Breast epithelium (tissue), 4 donors: Measurements from ENCODE around the gene SGCA. TPM values are rescaled to one million over a fixed set of nuclear protein-coding genes. Genes with fewer than 3 reads are reported as not detected.

Experiments used
- DNase-seq, 2 donors: peaks; one replicate each; pipeline ENCODE4 v3.0.0-alpha.2; 2019; ENCODE audit warnings: low spot score in 2 of 2
- H3K27ac ChIP-seq, 2 donors: fragments of 200-600 bp; sonication (generic) in 1 of 2; one replicate each; pipeline ENCODE4 v1.5.1; 2016 to 2019; ENCODE audit warnings: mild to moderate bottlenecking in 1 of 2
- H3K27me3 ChIP-seq, 2 donors: fragments of 200-600 bp; sonication (generic) in 1 of 2; one replicate each; pipeline versions ENCODE4 v1.5.1 to v1.6.0; 2017 to 2019; ENCODE audit warnings: control low read depth in 1 of 2, mild to moderate bottlenecking in 1 of 2
- H3K36me3 ChIP-seq: fragments of 200-600 bp; one replicate; pipeline ENCODE4 v1.5.1; 2019
- H3K4me1 ChIP-seq, 2 donors: fragments of 200-600 bp; sonication (generic); one replicate each; pipeline ENCODE4 v1.5.1; 2016 to 2019; ENCODE audit warnings: control low read depth in 1 of 2
- H3K4me3 ChIP-seq, 3 donors: fragments of 200-600 bp; sonication (generic); 1 replicate in 2 of 3; 2 replicates in 1 of 3; pipeline ENCODE4 v1.5.1; 2016 to 2019; ENCODE audit warnings: mild to moderate bottlenecking in 3 of 3, moderate library complexity in 2 of 3
- H3K9me3 ChIP-seq, 2 donors: fragments of 200-600 bp; sonication (generic) in 1 of 2; one replicate each; pipeline ENCODE4 v1.5.1; 2016 to 2019; ENCODE audit warnings: control low read depth in 1 of 2
- POLR2A ChIP-seq: fragments of 450-650 bp; IDR thresholded peaks from one replicate; pipeline ENCODE4 v1.6.1; 2016; ENCODE audit warnings: antibody characterized with exemption, mild to moderate bottlenecking, moderate library complexity
- POLR2AphosphoS5 ChIP-seq, 3 donors: sonication (generic); formaldehyde crosslinking; IDR thresholded peaks; one replicate each; pipeline ENCODE4 v1.6.1; 2017; ENCODE audit warnings: antibody characterized with exemption in 3 of 3
- intact Hi-C: fragments of 100-400 bp; cut with DNase I; formaldehyde crosslinking; loops from one replicate; pipeline ENCODE4 v1.15.1; 2023; ENCODE audit warnings: low total_unique reads
- total RNA-seq, 3 donors: library from RNA; depleted of rRNA; stranded (reverse); fragments of >200 nt; gene quantifications; one replicate each; pipeline ENCODE4 v1.1.0, GENCODE V29; 2016
- TF ChIP-seq, protein P1 (sequence below), 3 donors: fragments of 450-650 bp; IDR thresholded peaks; one replicate each; pipeline ENCODE4 v1.5.1; 2016 to 2017; ENCODE audit warnings: antibody characterized with exemption in 3 of 3, mild to moderate bottlenecking in 3 of 3, moderate library complexity in 3 of 3

SGCA gene
- total RNA-seq, 3 donors from 2014 or later, result 0.33 to 2.6 (median 0.73) TPM

DNA sequence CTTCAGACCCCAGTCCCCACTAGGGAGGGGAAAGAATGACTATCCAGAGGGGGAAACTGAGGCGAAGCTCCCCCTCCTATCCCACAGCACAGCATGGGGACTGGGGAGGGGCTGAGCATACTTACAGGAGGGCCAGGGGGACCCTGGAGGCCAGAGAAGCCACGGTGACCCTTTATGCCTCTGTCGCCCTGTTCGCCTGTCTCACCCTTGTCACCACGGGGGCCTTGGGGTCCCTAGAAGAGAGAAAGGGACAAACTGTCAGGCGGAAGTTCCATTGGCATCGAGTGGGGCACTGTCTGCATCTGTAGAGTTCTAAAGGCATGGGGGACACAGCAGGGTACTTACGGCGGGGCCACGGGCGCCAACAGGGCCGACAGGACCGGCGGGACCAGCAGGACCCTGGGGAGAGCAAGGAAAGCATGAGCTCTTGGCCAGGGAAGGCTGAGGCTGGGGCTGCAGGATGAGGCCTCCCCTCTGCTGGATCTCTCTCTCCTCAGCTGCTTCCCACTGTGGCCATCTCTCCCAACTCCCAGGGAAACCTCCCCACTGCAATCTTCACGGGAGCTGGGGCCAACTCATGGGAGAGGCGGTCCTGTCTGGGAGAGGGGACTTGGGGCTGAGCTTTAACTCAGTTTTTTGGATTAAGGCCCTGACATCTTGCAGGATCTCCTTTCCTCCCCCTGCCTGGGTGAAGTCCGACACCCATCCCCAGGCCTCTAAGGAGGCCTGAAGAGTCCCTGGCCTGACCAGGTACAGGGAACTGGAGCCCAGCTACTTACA, 22.1 kb downstream of the SGCA start:
- no peak for DNase-seq
- H3K36me3 ChIP-seq, result no peaks in the 10 kb centered on the region
- intact Hi-C loops, result no loop called here
- no peak for TF ChIP-seq POLR2A
- TF ChIP-seq, protein P1, sequence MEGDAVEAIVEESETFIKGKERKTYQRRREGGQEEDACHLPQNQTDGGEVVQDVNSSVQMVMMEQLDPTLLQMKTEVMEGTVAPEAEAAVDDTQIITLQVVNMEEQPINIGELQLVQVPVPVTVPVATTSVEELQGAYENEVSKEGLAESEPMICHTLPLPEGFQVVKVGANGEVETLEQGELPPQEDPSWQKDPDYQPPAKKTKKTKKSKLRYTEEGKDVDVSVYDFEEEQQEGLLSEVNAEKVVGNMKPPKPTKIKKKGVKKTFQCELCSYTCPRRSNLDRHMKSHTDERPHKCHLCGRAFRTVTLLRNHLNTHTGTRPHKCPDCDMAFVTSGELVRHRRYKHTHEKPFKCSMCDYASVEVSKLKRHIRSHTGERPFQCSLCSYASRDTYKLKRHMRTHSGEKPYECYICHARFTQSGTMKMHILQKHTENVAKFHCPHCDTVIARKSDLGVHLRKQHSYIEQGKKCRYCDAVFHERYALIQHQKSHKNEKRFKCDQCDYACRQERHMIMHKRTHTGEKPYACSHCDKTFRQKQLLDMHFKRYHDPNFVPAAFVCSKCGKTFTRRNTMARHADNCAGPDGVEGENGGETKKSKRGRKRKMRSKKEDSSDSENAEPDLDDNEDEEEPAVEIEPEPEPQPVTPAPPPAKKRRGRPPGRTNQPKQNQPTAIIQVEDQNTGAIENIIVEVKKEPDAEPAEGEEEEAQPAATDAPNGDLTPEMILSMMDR (IDR thresholded peaks at IDR 0.05), result no peak
- no peak for TF ChIP-seq POLR2AphosphoS5 (IDR thresholded peaks at IDR 0.05)
- no peaks in the 10 kb centered on the region for H3K4me1 ChIP-seq
- peak overlapping the region; percentile 13 to 72 for H3K27ac ChIP-seq
- H3K27me3 ChIP-seq, result no peaks in the 10 kb centered on the region
- H3K9me3 ChIP-seq, result no peaks in the 10 kb centered on the region
- H3K4me3 ChIP-seq, result no peak overlapping the region

DNA sequence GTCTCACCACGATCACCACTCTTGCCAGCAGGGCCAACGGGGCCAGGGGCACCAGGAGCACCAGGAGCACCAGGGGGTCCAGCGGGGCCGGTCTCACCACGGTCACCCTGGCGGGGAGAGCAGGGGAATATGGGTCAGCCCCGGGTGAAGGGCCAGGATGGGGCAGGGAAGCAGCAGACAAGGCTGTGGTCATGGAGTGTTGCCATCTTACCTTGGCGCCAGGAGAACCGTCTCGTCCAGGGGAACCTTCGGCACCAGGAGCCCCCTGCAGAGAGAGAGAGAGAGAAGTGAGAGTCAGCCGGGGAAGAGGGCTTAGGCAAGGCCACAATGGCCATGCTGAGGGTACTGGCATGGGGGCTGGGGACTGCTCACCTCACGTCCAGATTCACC, 22.7 kb downstream of the SGCA start:
- intact Hi-C loops, result no loop called here
- Histone ChIP-seq H3K4me1 (no peaks in the 10 kb centered on the region), H3K36me3 (no peaks in the 10 kb centered on the region), H3K27ac (peak overlapping the region; percentile 13 to 72), H3K9me3 (no peaks in the 10 kb centered on the region), H3K4me3 (no peak overlapping the region), H3K27me3 (no peaks in the 10 kb centered on the region)
- TF ChIP-seq POLR2A (no peak), POLR2AphosphoS5 (IDR thresholded peaks at IDR 0.05) (no peak)
- TF ChIP-seq, protein P1 (IDR thresholded peaks at IDR 0.05), result no peak
- DNase-seq, result no peak

DNA sequence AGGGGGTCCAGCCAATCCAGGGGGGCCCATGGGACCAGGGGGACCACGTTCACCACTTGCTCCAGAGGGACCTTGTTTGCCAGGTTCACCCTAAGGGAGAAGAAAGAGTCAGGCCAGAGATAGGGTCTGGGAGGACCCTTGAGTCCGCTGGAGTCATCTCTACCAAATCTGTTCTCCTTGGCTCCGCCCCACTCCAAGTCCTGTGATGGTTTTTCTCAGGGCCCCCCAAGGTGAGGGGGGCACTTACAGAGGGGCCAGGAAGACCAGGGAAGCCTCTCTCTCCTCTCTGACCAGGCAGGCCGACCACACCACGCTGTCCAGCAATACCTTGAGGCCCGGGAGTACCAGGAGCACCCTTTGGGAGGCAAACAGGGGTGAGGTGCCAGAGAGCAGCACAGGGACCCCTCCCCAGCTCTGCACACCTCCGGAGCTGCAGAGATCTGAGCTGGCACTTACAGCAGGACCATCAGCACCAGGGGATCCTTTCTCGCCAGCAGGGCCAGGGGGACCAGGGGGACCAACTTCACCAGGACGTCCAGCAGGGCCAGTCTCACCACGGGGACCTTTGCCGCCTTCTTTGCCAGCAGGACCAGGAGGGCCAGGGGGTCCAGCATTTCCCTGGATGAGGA, 23.2 kb downstream of the SGCA start:
- no peak overlapping the region for H3K4me3 ChIP-seq
- no peak for DNase-seq
- H3K27me3 ChIP-seq, result no peaks in the 10 kb centered on the region
- H3K27ac ChIP-seq, result peak overlapping the region; percentile 13 to 72
- H3K4me1 ChIP-seq, result no peaks in the 10 kb centered on the region
- no peak for TF ChIP-seq POLR2A
- no peak for TF ChIP-seq POLR2AphosphoS5 (IDR thresholded peaks at IDR 0.05)
- TF ChIP-seq, protein P1 (IDR thresholded peaks at IDR 0.05), result no peak
- no peaks in the 10 kb centered on the region for H3K9me3 ChIP-seq
- no peaks in the 10 kb centered on the region for H3K36me3 ChIP-seq
- intact Hi-C loops, result no loop called here

DNA sequence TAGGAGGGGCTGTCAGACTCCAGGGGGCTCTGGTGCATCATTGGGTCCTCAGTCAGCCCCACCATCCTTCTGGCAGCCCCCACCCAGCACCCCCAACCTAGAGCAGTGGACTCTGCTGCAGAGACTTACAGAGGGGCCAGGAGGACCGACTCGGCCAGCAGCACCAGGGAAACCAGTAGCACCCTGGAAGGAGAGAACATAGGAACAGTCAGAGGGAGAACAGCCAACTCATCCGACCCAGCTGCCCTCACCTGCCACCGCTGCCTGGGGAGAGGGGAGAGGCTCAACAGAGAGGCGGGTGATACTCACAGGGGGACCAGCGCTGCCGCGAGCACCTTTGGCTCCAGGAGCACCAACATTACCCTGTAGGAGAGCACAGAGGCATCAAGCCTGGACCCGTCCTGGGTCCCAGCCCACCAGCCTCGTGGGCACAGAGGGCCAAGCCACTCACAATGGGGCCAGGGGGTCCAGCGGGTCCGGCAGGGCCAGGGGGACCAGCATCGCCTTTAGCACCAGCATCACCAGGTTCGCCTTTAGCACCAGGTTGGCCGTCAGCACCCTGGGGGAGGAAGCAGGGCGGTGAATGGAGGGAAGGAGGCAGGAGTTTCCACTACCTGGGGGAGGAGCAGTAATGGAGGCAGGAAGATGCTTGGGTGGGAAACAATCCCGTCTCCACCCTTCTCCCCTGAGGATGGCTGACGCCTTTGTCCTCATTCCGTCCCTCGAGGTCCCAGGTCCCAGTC, 23.9 kb downstream of the SGCA start:
- Histone ChIP-seq H3K4me3 (no peak overlapping the region), H3K36me3 (no peaks in the 10 kb centered on the region), H3K4me1 (no peaks in the 10 kb centered on the region), H3K27ac (peak overlapping the region in 1 of 2 donors; percentile 72), H3K27me3 (no peaks in the 10 kb centered on the region), H3K9me3 (no peaks in the 10 kb centered on the region)
- no peak for TF ChIP-seq POLR2AphosphoS5 (IDR thresholded peaks at IDR 0.05)
- TF ChIP-seq, protein P1 (IDR thresholded peaks at IDR 0.05), result no peak
- no peak for TF ChIP-seq POLR2A
- no peak for DNase-seq
- intact Hi-C loops, result no loop called here

DNA sequence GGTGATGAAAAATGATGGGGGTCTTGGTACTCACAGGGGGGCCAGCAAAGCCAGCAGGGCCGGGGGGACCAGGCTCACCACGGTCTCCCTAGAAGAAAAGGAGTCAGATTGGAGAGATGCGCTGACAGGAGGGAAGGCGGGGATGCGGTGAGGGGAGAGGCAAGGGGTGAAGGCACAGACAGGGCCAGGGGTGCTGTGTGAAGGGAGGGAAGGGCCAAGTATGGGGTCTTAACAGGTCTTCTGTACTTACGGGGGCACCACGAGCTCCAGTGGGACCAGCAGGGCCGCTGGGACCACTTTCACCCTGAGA, 24.4 kb downstream of the SGCA start:
- Histone ChIP-seq H3K36me3 (no peaks in the 10 kb centered on the region), H3K4me3 (no peak overlapping the region), H3K27me3 (no peaks in the 10 kb centered on the region), H3K27ac (peak overlapping the region in 1 of 2 donors; percentile 72), H3K4me1 (no peaks in the 10 kb centered on the region), H3K9me3 (no peaks in the 10 kb centered on the region)
- intact Hi-C loops, result no loop called here
- no peak for DNase-seq
- TF ChIP-seq POLR2A (no peak), POLR2AphosphoS5 (IDR thresholded peaks at IDR 0.05) (no peak)
- TF ChIP-seq, protein P1 (IDR thresholded peaks at IDR 0.05), result no peak
